Measurements from ENCODE around the gene ERCC4. TPM values are rescaled to one million over a fixed set of nuclear protein-coding genes. Genes with fewer than 3 reads are reported as not detected.

The ERCC4 gene
- total RNA-seq, 1 experiment from 2014 or later: 18.8 TPM

- Histone ChIP-seq H3K4me3 (ENCODE audit: low read depth, low read length, poor library complexity, severe bottlenecking) (no peak overlapping the region), H3K27ac (ENCODE audit: low read depth, low read length, poor library complexity, severe bottlenecking) (no peak overlapping the region), H3K27me3 (replicated peaks; ENCODE audit: insufficient read depth, low read depth, low read length, poor library complexity) (no peaks in the 10 kb centered on the region), H3K36me3 (ENCODE audit: insufficient read depth, low read length, poor library complexity, severe bottlenecking) (no peaks in the 10 kb centered on the region), H3K9me3 (ENCODE audit: low read depth, low read length, poor library complexity, severe bottlenecking) (peaks cover 7% of the 10 kb centered on the region), H3K4me1 (ENCODE audit: insufficient read depth, low read length, poor library complexity, severe bottlenecking) (no peaks in the 10 kb centered on the region)
- no TSS peak for BruUV-seq (replicated peaks)
- ChIA-PET CTCF (no interaction called here), POLR2A (ENCODE audit: low non-redundant PET) (no interaction called here)
- intact Hi-C loops (cut with micrococcal nuclease; ENCODE audit: unreplicated experiment): no loop called here
- TF ChIP-seq CTCF (conservative IDR thresholded peaks at IDR 0.05; ENCODE audit: low read depth, low read length) (no peak), EZH2 (IDR thresholded peaks at IDR 0.05; ENCODE audit: borderline replicate concordance, low read depth, low read length, poor library complexity, severe bottlenecking) (no peak)
- DNase-seq (ENCODE audit: low spot score): no peak
Measured at GRCh38 chr16:13915033-13915635, 4.8 kb upstream of the ERCC4 start.

GRCh38 chr16:13919330-13919682, 648 bp upstream of the ERCC4 start:
- Histone ChIP-seq H3K36me3 (ENCODE audit: insufficient read depth, low read length, poor library complexity, severe bottlenecking) (peaks cover 12% of the 10 kb centered on the region), H3K27ac (ENCODE audit: low read depth, low read length, poor library complexity, severe bottlenecking) (no peak overlapping the region), H3K27me3 (replicated peaks; ENCODE audit: insufficient read depth, low read depth, low read length, poor library complexity) (no peaks in the 10 kb centered on the region), H3K4me3 (ENCODE audit: low read depth, low read length, poor library complexity, severe bottlenecking) (peak overlapping the region; percentile 95), H3K9me3 (ENCODE audit: low read depth, low read length, poor library complexity, severe bottlenecking) (no peaks in the 10 kb centered on the region), H3K4me1 (ENCODE audit: insufficient read depth, low read length, poor library complexity, severe bottlenecking) (peaks cover 7% of the 10 kb centered on the region)
- peak; percentile 62 for DNase-seq (ENCODE audit: low spot score)
- no peak for TF ChIP-seq CTCF (conservative IDR thresholded peaks at IDR 0.05; ENCODE audit: low read depth, low read length)
- TF ChIP-seq EZH2 (IDR thresholded peaks at IDR 0.05; ENCODE audit: borderline replicate concordance, low read depth, low read length, poor library complexity, severe bottlenecking): no peak
- intact Hi-C loops (cut with micrococcal nuclease; ENCODE audit: unreplicated experiment): no loop called here
- POLR2A ChIA-PET (ENCODE audit: low non-redundant PET): no interaction called here
- BruUV-seq (replicated peaks): no TSS peak
- CTCF ChIA-PET: interaction anchor here (0.9 to 1.4 kb wide), 3 partner anchors 16 to 94 kb away, joined by 3 to 5 read pairs (median 4); no protein-coding TSS in a partner anchor

- intact Hi-C loops (cut with micrococcal nuclease; ENCODE audit: unreplicated experiment): loop anchor here (2.0 to 10.0 kb wide), 3 partner anchors 324 to 608 kb away; no protein-coding TSS in a partner anchor
Measured at GRCh38 chr16:13920510-13920818, 510 bp downstream of the ERCC4 start.

More at GRCh38 chr16:13920510-13920818, 510 bp downstream of the ERCC4 start:
- peak overlapping the region; percentile 95 for H3K4me3 ChIP-seq (ENCODE audit: low read depth, low read length, poor library complexity, severe bottlenecking)
- DNase-seq (ENCODE audit: low spot score): no peak
- no TSS peak for BruUV-seq (replicated peaks)
- no peaks in the 10 kb centered on the region for H3K27me3 ChIP-seq (replicated peaks; ENCODE audit: insufficient read depth, low read depth, low read length, poor library complexity)
- CTCF ChIA-PET: interaction anchor here (0.8 to 1.4 kb wide), 4 partner anchors 10 to 93 kb away, joined by 3 to 5 read pairs (median 4); no protein-coding TSS in a partner anchor
- peak overlapping the region; percentile 87 for H3K27ac ChIP-seq (ENCODE audit: low read depth, low read length, poor library complexity, severe bottlenecking)
- peaks cover 13% of the 10 kb centered on the region for H3K36me3 ChIP-seq (ENCODE audit: insufficient read depth, low read length, poor library complexity, severe bottlenecking)
- POLR2A ChIA-PET (ENCODE audit: low non-redundant PET): interaction anchor here (0.7 kb wide), 1 partner anchor 13 kb away, joined by 3 read pairs; no protein-coding TSS in a partner anchor
- H3K9me3 ChIP-seq (ENCODE audit: low read depth, low read length, poor library complexity, severe bottlenecking): no peaks in the 10 kb centered on the region
- TF ChIP-seq EZH2 (IDR thresholded peaks at IDR 0.05; ENCODE audit: borderline replicate concordance, low read depth, low read length, poor library complexity, severe bottlenecking) (no peak), CTCF (conservative IDR thresholded peaks at IDR 0.05; ENCODE audit: low read depth, low read length) (no peak)
- peaks cover 7% of the 10 kb centered on the region for H3K4me1 ChIP-seq (ENCODE audit: insufficient read depth, low read length, poor library complexity, severe bottlenecking)

Measured in A673 (cell line).